GM19099 (cell line): Measurements from ENCODE around the gene GZMB.

Source experiments
- POLR2A ChIP-seq: IDR thresholded peaks from 3 replicates; pipeline ENCODE4 v1.6.1; 2011; ENCODE audit warnings: low read depth; ENCODE audit not compliant: insufficient read length; ENCODE audit errors: extremely low read depth

The GZMB gene

DNA sequence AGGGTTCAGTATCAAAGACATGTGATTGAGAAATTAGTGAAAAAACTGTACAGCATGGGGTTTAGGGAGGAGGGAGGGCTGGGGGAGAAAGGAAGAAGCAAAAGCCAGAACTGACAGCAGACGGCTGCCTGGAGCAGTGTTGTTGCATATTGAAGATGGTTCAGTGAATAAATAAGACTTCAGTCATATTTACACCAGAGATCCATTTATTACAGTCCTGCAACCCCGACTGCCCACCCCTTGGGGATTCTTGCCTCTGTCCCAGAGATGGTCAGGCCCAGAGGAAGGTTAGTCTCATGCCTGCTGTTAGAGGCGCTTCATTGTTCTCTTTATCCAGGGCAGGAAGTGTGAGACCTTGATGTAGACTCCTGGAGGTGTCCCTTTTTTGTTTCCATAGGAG is 27.7 kb downstream of the GZMB start:
- TF ChIP-seq POLR2A, result no peak

DNA sequence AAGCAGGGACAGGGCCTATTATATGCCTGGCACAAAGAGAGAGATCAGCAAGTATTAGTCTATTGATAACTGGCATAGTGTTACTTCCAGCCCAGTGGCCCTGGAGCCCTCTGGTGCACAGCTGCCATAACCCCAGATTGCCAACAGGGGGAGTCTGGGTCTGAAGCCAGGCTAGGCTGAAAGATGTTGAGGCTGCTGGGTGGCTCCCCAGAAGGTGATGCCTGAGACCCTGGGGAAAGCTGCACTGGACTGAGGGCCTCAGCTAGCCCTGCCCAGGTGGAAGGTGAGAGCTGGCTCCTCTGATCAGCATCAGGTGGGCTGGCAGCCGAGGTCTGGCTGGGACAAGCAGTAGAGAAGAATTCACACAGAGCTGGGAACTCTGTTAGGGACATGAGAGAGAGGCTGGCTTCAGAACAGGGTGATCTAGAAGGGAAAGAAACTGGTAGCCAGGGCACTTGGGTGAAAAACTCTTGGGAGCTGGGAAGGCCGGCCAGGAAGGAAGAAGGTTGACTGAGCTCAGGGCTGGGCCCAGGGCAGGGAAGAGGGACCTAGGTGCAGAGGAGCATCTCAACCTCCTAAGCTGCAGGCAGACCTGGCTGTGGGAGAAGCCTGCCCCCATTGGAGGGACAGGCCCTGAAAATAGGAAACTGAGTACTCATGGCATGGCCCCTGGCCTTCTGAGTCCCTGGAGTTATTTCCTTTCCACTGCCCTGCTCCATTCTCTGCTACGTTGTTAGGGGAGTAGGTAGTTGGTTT is 28.4 kb downstream of the GZMB start:
- no peak for TF ChIP-seq POLR2A

DNA sequence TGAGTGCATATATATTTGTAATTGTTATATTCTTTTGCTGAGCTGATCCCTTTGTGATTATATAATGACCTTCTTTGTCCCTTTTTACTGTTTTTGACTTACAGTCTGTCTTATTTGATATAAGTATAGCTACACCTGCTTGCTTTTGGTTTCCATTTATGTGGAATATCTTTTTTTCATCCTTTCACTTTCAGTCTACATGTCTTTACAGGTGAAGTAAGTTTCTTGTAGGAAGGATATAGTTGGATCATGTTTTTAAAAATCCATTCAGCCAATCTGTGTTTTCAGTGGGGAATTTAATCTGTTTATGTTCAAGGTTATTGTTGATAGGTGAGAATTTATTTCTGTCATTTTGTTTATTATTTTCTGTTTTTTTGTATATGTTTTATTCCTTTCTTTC is 36.6 kb downstream of the GZMB start:
- TF ChIP-seq POLR2A, result no peak

- no peak for TF ChIP-seq POLR2A
Measured at GRCh38 chr14:24595073-24595808, 38.7 kb downstream of the GZMB start.
